GM12874 (cell line): ENCODE results near the gene FAAP24.

ENCODE experiments used
- CTCF ChIP-seq: IDR thresholded peaks from 2 replicates; pipeline ENCODE4 v1.5.1; 2011; ENCODE audit warnings: low read depth, mild to moderate bottlenecking, control low read depth, low read length, moderate library complexity; ENCODE audit not compliant: insufficient read depth

The FAAP24 gene

GRCh38 chr19:33024398-33024797 is 52.4 kb downstream of the FAAP24 start:
- TF ChIP-seq CTCF = no peak
